IMR-90 (cell line): ENCODE results near the gene GCC1. TPM values are rescaled to one million over a fixed set of nuclear protein-coding genes. Genes with fewer than 3 reads are reported as not detected.

Experiments
- ATAC-seq: fragments of 200-7000 bp; cut with Tn5 transposase; 2 replicates; pipeline ENCODE4 v1.9.1; 2020; ENCODE audit warnings: low read depth, mild to moderate bottlenecking, moderate library complexity
- BruUV-seq: library from RNA; stranded (reverse); fragments of 400-500 nt; replicated peaks from 2 replicates; lab custom pipeline; 2021; lab: Mats Ljungman, UMichigan
- CTCF ChIA-PET: fragments of 300-600 bp; formaldehyde crosslinking; extraction: SDS; loops from one replicate; lab custom pipeline; 2021; ENCODE audit warnings: antibody characterized with exemption; lab: Yijun Ruan, JAX
- POLR2A ChIA-PET: fragments of 300-600 bp; sonication (Branson Sonifier 250); formaldehyde crosslinking; loops from one replicate; lab custom pipeline; 2022; ENCODE audit warnings: antibody characterized with exemption; ENCODE audit not compliant: unreplicated experiment; lab: Charles Lee
- DNase-seq: peaks from one replicate; pipeline ENCODE4 v3.0.0; 2013
- H2AFZ ChIP-seq: replicated peaks from 2 replicates; pipeline ENCODE3; 2013; ENCODE audit warnings: low read length, mild to moderate bottlenecking; ENCODE audit not compliant: poor library complexity
- H2AK5ac ChIP-seq: 2 replicates; pipeline ENCODE4 v1.6.1; 2013; ENCODE audit warnings: low read depth, low read length, inconsistent platforms
- H2AK9ac ChIP-seq: replicated peaks from 2 replicates; pipeline ENCODE3; 2013; ENCODE audit warnings: mild to moderate bottlenecking, low read depth, low read length, moderate library complexity; ENCODE audit not compliant: poor library complexity
- H2BK120ac ChIP-seq: 2 replicates; pipeline ENCODE4 v1.6.1; 2013; ENCODE audit warnings: low read depth, low read length, inconsistent platforms
- H2BK15ac ChIP-seq: 3 replicates; pipeline ENCODE4 v1.6.1; 2013; ENCODE audit warnings: low read depth, low read length, inconsistent platforms
- H2BK20ac ChIP-seq: 2 replicates; pipeline ENCODE4 v1.6.1; 2013; ENCODE audit warnings: low read depth, mild to moderate bottlenecking, inconsistent platforms, low read length, moderate library complexity
- H2BK5ac ChIP-seq: 2 replicates; pipeline ENCODE4 v1.6.1; 2013; ENCODE audit warnings: mild to moderate bottlenecking, low read depth, low read length, inconsistent platforms; ENCODE audit not compliant: poor library complexity, severe bottlenecking
- H3K14ac ChIP-seq: replicated peaks from 2 replicates; pipeline ENCODE4 v1.6.1; 2013; ENCODE audit warnings: low read depth, low read length, inconsistent platforms
- H3K18ac ChIP-seq: 2 replicates; pipeline ENCODE4 v1.6.1; 2013; ENCODE audit warnings: low read depth, low read length, control low read depth
- H3K23ac ChIP-seq: 2 replicates; pipeline ENCODE4 v1.6.1; 2013; ENCODE audit warnings: low read depth, low read length, inconsistent platforms
- H3K27ac ChIP-seq: 2 replicates; pipeline ENCODE4 v1.5.1; 2013; ENCODE audit warnings: mild to moderate bottlenecking, control low read depth, low read length; ENCODE audit not compliant: insufficient read depth
- H3K27me3 ChIP-seq: 2 replicates; pipeline ENCODE4 v1.6.1; 2013; ENCODE audit warnings: low read length; ENCODE audit not compliant: control insufficient read depth, insufficient read depth
- H3K36me3 ChIP-seq: 2 replicates; pipeline ENCODE4 v1.6.1; 2013; ENCODE audit warnings: low read length, mixed read lengths; ENCODE audit not compliant: control insufficient read depth, insufficient read depth
- H3K4ac ChIP-seq: 2 replicates; pipeline ENCODE4 v1.6.1; 2013; ENCODE audit warnings: low read depth, low read length, inconsistent platforms
- H3K4me1 ChIP-seq: 2 replicates; pipeline ENCODE4 v1.6.1; 2013; ENCODE audit warnings: low read length, mixed read lengths; ENCODE audit not compliant: control insufficient read depth, insufficient read depth
- H3K4me2 ChIP-seq: 2 replicates; pipeline ENCODE4 v1.6.1; 2013; ENCODE audit warnings: low read depth, mild to moderate bottlenecking, control low read depth, low read length, moderate library complexity
- H3K4me3 ChIP-seq: 2 replicates; pipeline ENCODE4 v1.5.1; 2013; ENCODE audit warnings: low read depth, mild to moderate bottlenecking, control low read depth, low read length, moderate library complexity; ENCODE audit not compliant: insufficient read depth
- H3K56ac ChIP-seq: 2 replicates; pipeline ENCODE4 v1.6.1; 2013; ENCODE audit warnings: low read length, inconsistent platforms; ENCODE audit not compliant: insufficient read depth; ENCODE audit errors: extremely low read depth
- H3K79me1 ChIP-seq, 2 experiments: 2 replicates each; pipeline ENCODE4 v1.6.1; 2013; ENCODE audit warnings: low read length in 2 of 2, inconsistent platforms in 1 of 2, low read depth in 1 of 2
- H3K9ac ChIP-seq: 2 replicates; pipeline ENCODE4 v1.6.1; 2013; ENCODE audit warnings: low read depth, low read length, control low read depth
- H3K9me1 ChIP-seq: 2 replicates; pipeline ENCODE4 v1.6.1; 2013; ENCODE audit warnings: low read length, inconsistent platforms; ENCODE audit not compliant: insufficient read depth
- H3K9me3 ChIP-seq: 2 replicates; pipeline ENCODE4 v1.6.1; 2013; ENCODE audit warnings: low read length; ENCODE audit not compliant: control insufficient read depth, insufficient read depth
- H4K20me1 ChIP-seq: 2 replicates; pipeline ENCODE4 v1.6.1; 2013; ENCODE audit warnings: low read length, inconsistent platforms; ENCODE audit not compliant: insufficient read depth
- H4K5ac ChIP-seq: 2 replicates; pipeline ENCODE4 v1.6.1; 2013; ENCODE audit warnings: mild to moderate bottlenecking, low read depth, low read length, control low read depth
- H4K8ac ChIP-seq, 2 experiments: 2 replicates each; pipeline ENCODE4 v1.6.1; 2013; ENCODE audit warnings: low read depth in 2 of 2, low read length in 2 of 2, control low read depth in 1 of 2, inconsistent platforms in 1 of 2
- H4K91ac ChIP-seq: 2 replicates; pipeline ENCODE4 v1.6.1; 2013; ENCODE audit warnings: low read depth, low read length, inconsistent platforms; ENCODE audit not compliant: insufficient read depth
- BHLHE40 ChIP-seq: fragments of 150-350 bp; IDR thresholded peaks from 2 replicates; pipeline ENCODE4 v1.6.1; 2016; ENCODE audit warnings: mild to moderate bottlenecking, low read depth, low read length
- CEBPB ChIP-seq: IDR thresholded peaks from 2 replicates; pipeline ENCODE4 v1.6.1; 2012; ENCODE audit warnings: low read depth, low read length, improper control_type of control experiment
- CHD1 ChIP-seq: IDR thresholded peaks from 2 replicates; pipeline ENCODE4 v1.6.1; 2012; ENCODE audit warnings: low read depth, low read length, improper control_type of control experiment
- FOS ChIP-seq: fragments of 150-350 bp; IDR thresholded peaks from 2 replicates; pipeline ENCODE4 v1.6.1; 2016; ENCODE audit warnings: low read depth, low read length
- MAFK ChIP-seq: IDR thresholded peaks from 2 replicates; pipeline ENCODE4 v1.6.1; 2012; ENCODE audit warnings: low read depth, low read length, improper control_type of control experiment
- MAZ ChIP-seq: IDR thresholded peaks from 2 replicates; pipeline ENCODE4 v1.6.1; 2012; ENCODE audit warnings: low read depth, mild to moderate bottlenecking, low read length, improper control_type of control experiment, moderate library complexity, borderline replicate concordance
- MXI1 ChIP-seq: IDR thresholded peaks from 2 replicates; pipeline ENCODE4 v1.6.1; 2012; ENCODE audit warnings: low read depth, mild to moderate bottlenecking, low read length, moderate library complexity, borderline replicate concordance
- NFE2L2 ChIP-seq: fragments of 150-350 bp; IDR thresholded peaks from 2 replicates; pipeline ENCODE4 v1.6.1; 2016; ENCODE audit warnings: low read depth, mild to moderate bottlenecking, low read length
- POLR2A ChIP-seq: IDR thresholded peaks from 2 replicates; pipeline ENCODE4 v1.6.1; 2012; ENCODE audit warnings: mild to moderate bottlenecking, low read depth, low read length
- RAD21 ChIP-seq: IDR thresholded peaks from 2 replicates; pipeline ENCODE4 v1.6.1; 2012; ENCODE audit warnings: low read length, improper control_type of control experiment
- RCOR1 ChIP-seq: IDR thresholded peaks from 2 replicates; pipeline ENCODE4 v1.6.1; 2012; ENCODE audit warnings: mild to moderate bottlenecking, low read length, improper control_type of control experiment; ENCODE audit not compliant: insufficient replicate concordance
- RFX5 ChIP-seq: IDR thresholded peaks from 2 replicates; pipeline ENCODE4 v1.8.0; 2012; ENCODE audit warnings: low read depth, mild to moderate bottlenecking, low read length, moderate library complexity
- SMC3 ChIP-seq: fragments of 150-350 bp; IDR thresholded peaks from 2 replicates; pipeline ENCODE4 v1.6.1; 2016; ENCODE audit warnings: low read depth, mild to moderate bottlenecking, antibody characterized with exemption, low read length, moderate library complexity
- WGBS, 2 experiments: methylation state at CpG; one replicate each; pipeline versions ENCODE4 v1.1.5 to v1.1.7; 2013; ENCODE audit warnings: missing lambda C conversion rate in 2 of 2; ENCODE audit not compliant: insufficient read length in 1 of 2; ENCODE audit errors: extremely low coverage in 2 of 2; 5-methylcytosine and 5-hydroxymethylcytosine counted together
- dilution Hi-C: fragments of 300-500 bp; cut with HindIII; formaldehyde crosslinking; loops from one replicate; pipeline ENCODE4 v1.14.3; 2018; ENCODE audit warnings: low sequenced_read_pairs; ENCODE audit not compliant: unreplicated experiment
- in situ Hi-C: fragments of 300-500 bp; cut with MboI; formaldehyde crosslinking; loops from 3 replicates; pipeline ENCODE4 v1.14.3; 2019; ENCODE audit warnings: low sequenced_read_pairs, inconsistent platforms, mixed read lengths
- intact Hi-C: fragments of 100-400 bp; cut with micrococcal nuclease; formaldehyde crosslinking; loops from 2 replicates; pipeline ENCODE4 v1.10.0; 2022
- polyA plus RNA-seq, 3 experiments: library from polyadenylated mRNA; depleted of rRNA; stranded (reverse); fragments of >200 nt; gene quantifications; 2 replicates each; pipeline ENCODE4 v1.2.3, GENCODE V29; 2012; ENCODE audit warnings: low replicate concordance in 1 of 3
- total RNA-seq: library from RNA; depleted of rRNA; stranded (reverse); fragments of >200 nt; gene quantifications from 2 replicates; pipeline ENCODE4 v1.2.3, GENCODE V29; 2012
- TF ChIP-seq, protein P1 (sequence below): fragments of 150-350 bp; IDR thresholded peaks from 2 replicates; pipeline ENCODE4 v1.6.1; 2016; ENCODE audit warnings: low read depth, mild to moderate bottlenecking, low read length, moderate library complexity, borderline replicate concordance
- TF ChIP-seq, protein P2 (sequence below): fragments of 150-350 bp; IDR thresholded peaks from 2 replicates; pipeline ENCODE4 v1.6.1; 2017; ENCODE audit warnings: mild to moderate bottlenecking, antibody characterized with exemption, low read length, low read depth
- TF ChIP-seq, protein P3 (sequence below): conservative IDR thresholded peaks from 2 replicates; pipeline ENCODE4 v1.5.1; 2012; ENCODE audit warnings: mild to moderate bottlenecking, low read depth, low read length, improper control_type of control experiment

Gene GCC1
- total and polyA plus RNA-seq, 2 of the 4 experiments (the other 2 are of a cell fraction), result 6.1 to 22.9 TPM

DNA sequence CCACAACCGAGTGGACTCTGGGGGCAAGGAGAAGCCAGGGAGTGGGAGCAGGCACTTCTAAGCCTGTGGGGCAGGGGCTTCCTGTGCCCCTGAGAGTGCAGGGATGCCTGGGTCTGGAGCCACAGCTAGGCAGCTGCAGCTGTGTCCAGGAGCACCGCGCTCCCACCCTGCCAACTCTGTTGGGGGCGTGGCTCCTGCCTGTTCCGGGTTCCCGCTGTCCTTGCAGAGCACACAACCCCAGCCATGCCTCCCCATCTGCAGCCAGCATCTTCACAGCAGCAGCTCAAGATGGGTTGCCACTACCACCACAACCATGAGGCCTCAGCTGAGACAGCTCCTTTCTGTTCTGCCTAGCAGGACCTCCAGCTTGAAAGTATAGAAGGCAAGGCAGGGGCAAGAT lies 23.9 kb upstream of the GCC1 start:
- Histone ChIP-seq H2BK120ac (no peak overlapping the region), H3K4me2 (no peak overlapping the region), H2BK15ac (no peak overlapping the region), H3K9me1 (no peaks in the 10 kb centered on the region), H3K56ac (no peak overlapping the region), H3K4me3 (no peak overlapping the region), H4K8ac (no peak overlapping the region), H2BK20ac (no peak overlapping the region), H3K4me1 (no peaks in the 10 kb centered on the region), H3K4ac (no peak overlapping the region), H4K91ac (no peak overlapping the region), H4K20me1 (no peaks in the 10 kb centered on the region), H2AK5ac (no peak overlapping the region), H3K23ac (no peak overlapping the region), H3K18ac (no peak overlapping the region), H4K5ac (no peak overlapping the region), H3K9ac (no peak overlapping the region), H3K79me1 (no peaks in the 10 kb centered on the region), H2BK5ac (no peak overlapping the region), H2AFZ (no peak overlapping the region), H3K36me3 (no peaks in the 10 kb centered on the region), H3K9me3 (peaks cover 5% of the 10 kb centered on the region), H2AK9ac (no peak overlapping the region), H3K27me3 (peaks cover 30% of the 10 kb centered on the region), H3K27ac (no peak overlapping the region), H3K14ac (no peak overlapping the region)
- BruUV-seq, result no TSS peak
- DNase-seq (no peak), ATAC-seq (no peak)
- in situ Hi-C loops, result no loop called here
- intact Hi-C loops, result no loop called here
- dilution Hi-C loops, result no loop called here
- CTCF ChIA-PET, result no interaction called here
- 100% methylated on average over 1 of the region's 6 CpGs; no CpG with 5 or more reads in 1 of the 2 experiments for WGBS, 2 experiments
- POLR2A ChIA-PET, result no interaction called here
- TF ChIP-seq RAD21 (no peak), CHD1 (no peak), SMC3 (no peak), MXI1 (no peak), NFE2L2 (no peak), RCOR1 (no peak), CEBPB (no peak), RFX5 (no peak), MAZ (no peak), MAFK (no peak), POLR2A (no peak), FOS (no peak), BHLHE40 (no peak)
- TF ChIP-seq, protein P1, sequence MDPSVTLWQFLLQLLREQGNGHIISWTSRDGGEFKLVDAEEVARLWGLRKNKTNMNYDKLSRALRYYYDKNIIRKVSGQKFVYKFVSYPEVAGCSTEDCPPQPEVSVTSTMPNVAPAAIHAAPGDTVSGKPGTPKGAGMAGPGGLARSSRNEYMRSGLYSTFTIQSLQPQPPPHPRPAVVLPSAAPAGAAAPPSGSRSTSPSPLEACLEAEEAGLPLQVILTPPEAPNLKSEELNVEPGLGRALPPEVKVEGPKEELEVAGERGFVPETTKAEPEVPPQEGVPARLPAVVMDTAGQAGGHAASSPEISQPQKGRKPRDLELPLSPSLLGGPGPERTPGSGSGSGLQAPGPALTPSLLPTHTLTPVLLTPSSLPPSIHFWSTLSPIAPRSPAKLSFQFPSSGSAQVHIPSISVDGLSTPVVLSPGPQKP, result no peak
- TF ChIP-seq, protein P2, sequence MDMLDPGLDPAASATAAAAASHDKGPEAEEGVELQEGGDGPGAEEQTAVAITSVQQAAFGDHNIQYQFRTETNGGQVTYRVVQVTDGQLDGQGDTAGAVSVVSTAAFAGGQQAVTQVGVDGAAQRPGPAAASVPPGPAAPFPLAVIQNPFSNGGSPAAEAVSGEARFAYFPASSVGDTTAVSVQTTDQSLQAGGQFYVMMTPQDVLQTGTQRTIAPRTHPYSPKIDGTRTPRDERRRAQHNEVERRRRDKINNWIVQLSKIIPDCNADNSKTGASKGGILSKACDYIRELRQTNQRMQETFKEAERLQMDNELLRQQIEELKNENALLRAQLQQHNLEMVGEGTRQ, result no peak
- TF ChIP-seq, protein P3, sequence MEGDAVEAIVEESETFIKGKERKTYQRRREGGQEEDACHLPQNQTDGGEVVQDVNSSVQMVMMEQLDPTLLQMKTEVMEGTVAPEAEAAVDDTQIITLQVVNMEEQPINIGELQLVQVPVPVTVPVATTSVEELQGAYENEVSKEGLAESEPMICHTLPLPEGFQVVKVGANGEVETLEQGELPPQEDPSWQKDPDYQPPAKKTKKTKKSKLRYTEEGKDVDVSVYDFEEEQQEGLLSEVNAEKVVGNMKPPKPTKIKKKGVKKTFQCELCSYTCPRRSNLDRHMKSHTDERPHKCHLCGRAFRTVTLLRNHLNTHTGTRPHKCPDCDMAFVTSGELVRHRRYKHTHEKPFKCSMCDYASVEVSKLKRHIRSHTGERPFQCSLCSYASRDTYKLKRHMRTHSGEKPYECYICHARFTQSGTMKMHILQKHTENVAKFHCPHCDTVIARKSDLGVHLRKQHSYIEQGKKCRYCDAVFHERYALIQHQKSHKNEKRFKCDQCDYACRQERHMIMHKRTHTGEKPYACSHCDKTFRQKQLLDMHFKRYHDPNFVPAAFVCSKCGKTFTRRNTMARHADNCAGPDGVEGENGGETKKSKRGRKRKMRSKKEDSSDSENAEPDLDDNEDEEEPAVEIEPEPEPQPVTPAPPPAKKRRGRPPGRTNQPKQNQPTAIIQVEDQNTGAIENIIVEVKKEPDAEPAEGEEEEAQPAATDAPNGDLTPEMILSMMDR, result no peak
